GM12878 (cell line): ENCODE results near the gene CTCFL. TPM values are rescaled to one million over a fixed set of nuclear protein-coding genes. Genes with fewer than 3 reads are reported as not detected.

ENCODE experiments used
- ATAC-seq: fragments of 200-7000 bp; cut with Tn5 transposase; 3 replicates; pipeline ENCODE4 v1.9.1; 2020; ENCODE audit warnings: mild to moderate bottlenecking, moderate library complexity
- BruUV-seq: library from RNA; stranded (reverse); fragments of 400-500 nt; replicated peaks from 2 replicates; lab custom pipeline; 2021; lab: Mats Ljungman, UMichigan
- CTCF ChIA-PET: fragments of 300-600 bp; sonication (Branson Sonifier 250); formaldehyde crosslinking; extraction: SDS; loops from one replicate; lab custom pipeline; 2021; ENCODE audit warnings: inconsistent platforms; lab: Yijun Ruan, JAX
- POLR2A ChIA-PET: fragments of 350-600 bp; formaldehyde crosslinking; extraction: SDS; loops from one replicate; lab custom pipeline; 2021; ENCODE audit warnings: inconsistent platforms; lab: Charles Lee
- RAD21 ChIA-PET: fragments of 300-600 bp; sonication (Branson Sonifier 250); formaldehyde crosslinking; loops from one replicate; lab custom pipeline; 2023; ENCODE audit warnings: antibody characterized with exemption; ENCODE audit not compliant: unreplicated experiment; lab: Charles Lee
- SMC1A ChIA-PET: fragments of 300-600 bp; sonication (Branson Sonifier 250); formaldehyde crosslinking; loops from one replicate; lab custom pipeline; 2023; ENCODE audit not compliant: unreplicated experiment, uncharacterized antibody; lab: Charles Lee
- DNase-seq: peaks from one replicate; pipeline ENCODE4 v3.0.0-alpha.2; 2011; ENCODE audit warnings: low read depth, low spot score
- FAIRE-seq: peaks from 3 replicates; lab custom pipeline; 2011; peaks lifted over from hg19 to GRCh38; lab: Jason Lieb, UNC
- H2AFZ ChIP-seq: 2 replicates; pipeline ENCODE4 v1.6.0; 2011; ENCODE audit warnings: low read depth, low read length, control low read depth; ENCODE audit not compliant: control insufficient read depth
- H3K27ac ChIP-seq: 2 replicates; pipeline ENCODE4 v1.5.1; 2011; ENCODE audit warnings: control low read depth; ENCODE audit not compliant: control insufficient read depth, insufficient read depth
- H3K27me3 ChIP-seq, 2 experiments: replicated peaks in 1 of 2; 2 replicates each; pipeline versions ENCODE4 v1.6.0 to v1.6.1; 2011; ENCODE audit warnings: low read length in 1 of 2; ENCODE audit not compliant: control insufficient read depth in 2 of 2, insufficient read depth in 2 of 2
- H3K36me3 ChIP-seq, 2 experiments: 2 replicates each; pipeline ENCODE4 v1.5.1; 2011; ENCODE audit warnings: low read length in 1 of 2; ENCODE audit not compliant: control insufficient read depth in 2 of 2, insufficient read depth in 2 of 2
- H3K4me1 ChIP-seq: 2 replicates; pipeline ENCODE4 v1.6.1; 2011; ENCODE audit warnings: mild to moderate bottlenecking, low read length, moderate library complexity, mixed read lengths; ENCODE audit not compliant: control insufficient read depth, insufficient read depth
- H3K4me2 ChIP-seq: 2 replicates; pipeline ENCODE4 v1.6.0; 2011; ENCODE audit warnings: control low read depth; ENCODE audit not compliant: control insufficient read depth, insufficient read depth
- H3K4me3 ChIP-seq: fragments of 200-600 bp; sonication (generic); 2 replicates; pipeline ENCODE4 v1.5.1; 2016
- H3K79me2 ChIP-seq: 2 replicates; pipeline ENCODE4 v1.6.0; 2011; ENCODE audit warnings: low read length; ENCODE audit not compliant: control insufficient read depth, insufficient read depth
- H3K9ac ChIP-seq: 2 replicates; pipeline ENCODE4 v1.8.0; 2011; ENCODE audit warnings: low read length, control low read depth, mixed read lengths; ENCODE audit not compliant: control insufficient read depth, insufficient read depth
- H3K9me3 ChIP-seq: replicated peaks from 3 replicates; pipeline ENCODE4 v1.5.1; 2011; ENCODE audit warnings: mild to moderate bottlenecking, low read length; ENCODE audit not compliant: control insufficient read depth, insufficient read depth
- H4K20me1 ChIP-seq: 2 replicates; pipeline ENCODE4 v1.6.0; 2011; ENCODE audit not compliant: control insufficient read depth, insufficient read depth
- CHD1 ChIP-seq: IDR thresholded peaks from 2 replicates; pipeline ENCODE4 v1.6.1; 2012; ENCODE audit warnings: low read depth, low read length, improper control_type of control experiment
- CHD2 ChIP-seq: IDR thresholded peaks from 2 replicates; pipeline ENCODE4 v1.6.1; 2011; ENCODE audit warnings: low read depth, low read length, improper control_type of control experiment, borderline replicate concordance
- CREB1 ChIP-seq: IDR thresholded peaks from 2 replicates; pipeline ENCODE4 v1.6.1; 2012; ENCODE audit warnings: low read depth, mild to moderate bottlenecking, inconsistent platforms
- CREM ChIP-seq: IDR thresholded peaks from 2 replicates; pipeline ENCODE4 v1.6.1; 2014; ENCODE audit warnings: antibody characterized with exemption, low read depth
- EP300 ChIP-seq, 2 experiments: fragments of 150-350 bp in 1 of 2; IDR thresholded peaks; 2 replicates each; pipeline ENCODE4 v1.6.1; 2011 to 2012; ENCODE audit warnings: low read depth in 2 of 2, low read length in 2 of 2, borderline replicate concordance in 1 of 2, improper control_type of control experiment in 1 of 2, inconsistent platforms in 1 of 2; ENCODE audit not compliant: control insufficient read depth in 1 of 2
- MYC ChIP-seq: IDR thresholded peaks from 2 replicates; pipeline ENCODE4 v1.6.1; 2011; ENCODE audit warnings: mild to moderate bottlenecking, low read length, moderate library complexity, inconsistent platforms; ENCODE audit not compliant: insufficient read depth, insufficient replicate concordance, insufficient read length, severe bottlenecking
- RAD51 ChIP-seq: fragments of 450-650 bp; IDR thresholded peaks from 2 replicates; pipeline ENCODE4 v1.6.1; 2016; ENCODE audit warnings: moderate library complexity, mild to moderate bottlenecking, inconsistent platforms
- RB1 ChIP-seq: fragments of 450-650 bp; formaldehyde crosslinking; IDR thresholded peaks from 2 replicates; pipeline ENCODE4 v1.6.1; 2017; ENCODE audit warnings: mild to moderate bottlenecking, borderline replicate concordance
- RCOR1 ChIP-seq: conservative IDR thresholded peaks from 2 replicates; pipeline ENCODE4 v1.6.1; 2012; ENCODE audit warnings: low read depth, low read length, improper control_type of control experiment
- SIX5 ChIP-seq: IDR thresholded peaks from 2 replicates; pipeline ENCODE4 v1.6.1; 2011; ENCODE audit warnings: mild to moderate bottlenecking, low read depth, low read length, moderate library complexity; ENCODE audit not compliant: severe bottlenecking
- WGBS: methylation state at CpG from one replicate; pipeline ENCODE4 v1.1.6; 2016; ENCODE audit warnings: low lambda C conversion rate; ENCODE audit not compliant: insufficient replicate concordance, insufficient coverage; ENCODE audit errors: missing lambda C conversion rate; 5-methylcytosine and 5-hydroxymethylcytosine counted together
- in situ Hi-C: fragments of 300-500 bp; cut with MboI; formaldehyde crosslinking; loops from 9 replicates; pipeline ENCODE4 v1.14.3; 2018; ENCODE audit warnings: mixed read lengths
- intact Hi-C: fragments of 100-400 bp; cut with micrococcal nuclease; formaldehyde crosslinking; loops from one replicate; pipeline ENCODE4 v1.14.2; 2022; ENCODE audit not compliant: unreplicated experiment
- polyA plus RNA-seq, 11 experiments: library from polyadenylated mRNA; depleted of rRNA in 4 of 11; unstranded in 6 of 11; stranded (reverse) in 5 of 11; fragments of >200 nt; fragmentation: Nextera tagmentation in 4 of 11; fragmentation: Illumina TruSeq in 1 of 11; extraction: Ambion mirVana in 4 of 11; extraction: Trizol in 1 of 11; gene quantifications; 1 replicate in 1 of 11; 2 replicates in 10 of 11; pipeline versions ENCODE4 v1.2.1 to v1.2.3, GENCODE V29; 2011 to 2016; ENCODE audit warnings: inconsistent platforms in 2 of 11, missing spikeins in 2 of 11, low read depth in 1 of 11
- total RNA-seq, 4 experiments: library from RNA; depleted of rRNA in 3 of 4; stranded (reverse); fragments of >200 nt in 3 of 4; fragmentation: Illumina TruSeq in 1 of 4; extraction: Trizol in 1 of 4; gene quantifications; 2 replicates each; pipeline versions ENCODE4 v1.2.1 to v1.2.3, GENCODE V29; 2013 to 2021
- TF ChIP-seq, protein P1 (sequence below): fragments of 450-650 bp; formaldehyde crosslinking; IDR thresholded peaks from 2 replicates; pipeline ENCODE4 v1.4.0; 2022; ENCODE audit warnings: mild to moderate bottlenecking, moderate library complexity
- TF ChIP-seq, protein P2 (sequence below), 3 experiments: IDR thresholded peaks in 2 of 3; conservative IDR thresholded peaks in 1 of 3; 2 replicates each; pipeline ENCODE4 v1.5.1; 2011; ENCODE audit warnings: low read depth in 3 of 3, low read length in 3 of 3, mild to moderate bottlenecking in 3 of 3, control low read depth in 2 of 3, moderate library complexity in 2 of 3, inconsistent platforms in 1 of 3, mixed read lengths in 1 of 3; ENCODE audit not compliant: control insufficient read depth in 2 of 3, insufficient read depth in 1 of 3; ENCODE audit errors: extremely low read depth in 1 of 3

Gene CTCFL
- total and polyA plus RNA-seq, 10 of the 15 experiments (the other 5 are each of a cell fraction or from before 2014, with no cell fraction given), result 0.06 to 0.20 (median 0.11) TPM; not detected in 4

DNA sequence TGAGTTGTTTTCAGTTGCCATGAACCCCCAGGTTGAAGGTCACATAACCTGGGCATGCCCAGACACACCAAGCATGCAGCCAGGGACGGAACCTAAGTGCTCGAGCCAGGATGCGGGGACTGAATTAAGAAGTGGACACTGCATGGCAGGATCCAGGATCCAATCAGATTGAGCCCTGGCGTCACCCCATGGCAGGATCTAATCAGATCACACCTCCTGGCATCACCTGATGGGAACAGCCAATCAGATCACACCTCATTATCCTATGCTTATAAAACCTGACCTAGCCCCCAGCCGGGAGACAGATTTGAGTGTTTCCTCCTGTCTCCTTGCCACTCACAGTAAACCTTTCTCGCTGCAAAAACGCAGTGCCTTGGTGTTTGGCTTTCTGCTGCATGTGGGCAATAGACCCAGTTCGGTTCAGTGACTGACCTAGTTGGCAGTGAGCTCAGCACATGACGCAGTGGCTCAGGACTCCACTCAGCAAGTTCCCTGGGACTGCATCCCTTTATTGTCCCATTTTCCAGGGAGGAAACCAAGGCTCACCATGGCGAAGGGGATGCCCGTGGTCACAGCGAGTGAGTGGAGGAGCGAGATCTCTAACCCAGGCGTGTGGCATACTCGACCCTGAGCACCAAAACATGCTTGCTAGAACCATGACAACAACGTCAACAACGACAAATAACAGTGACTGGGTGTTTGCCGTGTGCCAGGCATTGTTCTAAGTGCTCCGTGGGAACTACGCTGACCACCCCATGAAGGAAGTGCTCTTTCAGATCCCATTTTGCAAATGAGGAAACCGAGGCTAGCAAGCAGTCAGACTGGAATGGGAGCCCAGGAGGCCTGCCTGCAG, 67.5 kb downstream of the CTCFL start:
- peaks cover under 1% of the 10 kb centered on the region; the same call in 1 of the 2 replicates for H3K4me1 ChIP-seq
- DNase-seq (no peak), ATAC-seq (no peak), FAIRE-seq (no peak)
- ChIA-PET POLR2A (no interaction called here), SMC1A (interaction anchor here (0.9 to 1.6 kb wide), 5 partner anchors 12 to 35 kb away, joined by 3 to 7 read pairs (median 3); no protein-coding TSS in a partner anchor), CTCF (no interaction called here), RAD21 (no interaction called here)
- no peaks in the 10 kb centered on the region for H4K20me1 ChIP-seq
- no peak for TF ChIP-seq CHD1
- TF ChIP-seq EP300 (IDR thresholded peaks at IDR 0.05; ENCODE audit: borderline replicate concordance in 1 of 2, control insufficient read depth in 1 of 2, low read depth in 2 of 2, low read length in 2 of 2), result no peak
- no peak for TF ChIP-seq CREB1
- TF ChIP-seq, protein P1, sequence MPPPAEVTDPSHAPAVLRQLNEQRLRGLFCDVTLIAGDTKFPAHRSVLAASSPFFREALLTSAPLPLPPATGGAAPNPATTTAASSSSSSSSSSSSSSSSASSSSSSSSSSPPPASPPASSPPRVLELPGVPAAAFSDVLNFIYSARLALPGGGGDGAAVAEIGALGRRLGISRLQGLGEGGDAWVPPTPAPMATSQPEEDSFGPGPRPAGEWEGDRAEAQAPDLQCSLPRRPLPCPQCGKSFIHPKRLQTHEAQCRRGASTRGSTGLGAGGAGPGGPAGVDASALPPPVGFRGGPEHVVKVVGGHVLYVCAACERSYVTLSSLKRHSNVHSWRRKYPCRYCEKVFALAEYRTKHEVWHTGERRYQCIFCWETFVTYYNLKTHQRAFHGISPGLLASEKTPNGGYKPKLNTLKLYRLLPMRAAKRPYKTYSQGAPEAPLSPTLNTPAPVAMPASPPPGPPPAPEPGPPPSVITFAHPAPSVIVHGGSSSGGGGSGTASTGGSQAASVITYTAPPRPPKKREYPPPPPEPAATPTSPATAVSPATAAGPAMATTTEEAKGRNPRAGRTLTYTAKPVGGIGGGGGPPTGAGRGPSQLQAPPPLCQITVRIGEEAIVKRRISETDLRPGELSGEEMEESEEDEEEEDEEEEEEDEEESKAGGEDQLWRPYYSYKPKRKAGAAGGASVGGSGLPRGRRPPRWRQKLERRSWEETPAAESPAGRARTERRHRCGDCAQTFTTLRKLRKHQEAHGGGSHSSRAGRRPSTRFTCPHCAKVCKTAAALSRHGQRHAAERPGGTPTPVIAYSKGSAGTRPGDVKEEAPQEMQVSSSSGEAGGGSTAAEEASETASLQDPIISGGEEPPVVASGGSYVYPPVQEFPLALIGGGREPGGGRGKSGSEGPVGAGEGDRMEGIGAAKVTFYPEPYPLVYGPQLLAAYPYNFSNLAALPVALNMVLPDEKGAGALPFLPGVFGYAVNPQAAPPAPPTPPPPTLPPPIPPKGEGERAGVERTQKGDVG (CRISPR knock-in tag), result no peak
- TF ChIP-seq, protein P2, sequence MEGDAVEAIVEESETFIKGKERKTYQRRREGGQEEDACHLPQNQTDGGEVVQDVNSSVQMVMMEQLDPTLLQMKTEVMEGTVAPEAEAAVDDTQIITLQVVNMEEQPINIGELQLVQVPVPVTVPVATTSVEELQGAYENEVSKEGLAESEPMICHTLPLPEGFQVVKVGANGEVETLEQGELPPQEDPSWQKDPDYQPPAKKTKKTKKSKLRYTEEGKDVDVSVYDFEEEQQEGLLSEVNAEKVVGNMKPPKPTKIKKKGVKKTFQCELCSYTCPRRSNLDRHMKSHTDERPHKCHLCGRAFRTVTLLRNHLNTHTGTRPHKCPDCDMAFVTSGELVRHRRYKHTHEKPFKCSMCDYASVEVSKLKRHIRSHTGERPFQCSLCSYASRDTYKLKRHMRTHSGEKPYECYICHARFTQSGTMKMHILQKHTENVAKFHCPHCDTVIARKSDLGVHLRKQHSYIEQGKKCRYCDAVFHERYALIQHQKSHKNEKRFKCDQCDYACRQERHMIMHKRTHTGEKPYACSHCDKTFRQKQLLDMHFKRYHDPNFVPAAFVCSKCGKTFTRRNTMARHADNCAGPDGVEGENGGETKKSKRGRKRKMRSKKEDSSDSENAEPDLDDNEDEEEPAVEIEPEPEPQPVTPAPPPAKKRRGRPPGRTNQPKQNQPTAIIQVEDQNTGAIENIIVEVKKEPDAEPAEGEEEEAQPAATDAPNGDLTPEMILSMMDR (IDR thresholded peaks at IDR 0.05 in 2 of 3, conservative IDR thresholded peaks at IDR 0.05 in 1 of 3; ENCODE audit: control insufficient read depth in 2 of 3, extremely low read depth in 1 of 3, insufficient read depth in 1 of 3, low read depth in 3 of 3, low read length in 3 of 3), result no peak
- no peak for TF ChIP-seq RB1
- no peak for TF ChIP-seq RCOR1
- TF ChIP-seq CREM, result no peak
- TF ChIP-seq RAD51, result no peak
- no peak for TF ChIP-seq CHD2
- TF ChIP-seq SIX5, result no peak
- TF ChIP-seq MYC, result no peak
- H3K4me3 ChIP-seq, result no peak overlapping the region
- H3K79me2 ChIP-seq, result no peaks in the 10 kb centered on the region
- peaks cover 3% of the 10 kb centered on the region; the same call in 2 of the 3 replicates for H3K9me3 ChIP-seq
- intact Hi-C loops (no loop called here), in situ Hi-C loops (no loop called here)
- BruUV-seq, result no TSS peak
- no peak overlapping the region for H3K9ac ChIP-seq
- H3K27me3 ChIP-seq, result no peaks in the 10 kb centered on the region
- no peak overlapping the region for H3K4me2 ChIP-seq
- no peak overlapping the region for H2AFZ ChIP-seq
- no peak overlapping the region for H3K27ac ChIP-seq
- 56% methylated on average over 21 of the region's 21 CpGs for WGBS
- no peaks in the 10 kb centered on the region for H3K36me3 ChIP-seq
